HG03095 (cell line): Measurements from ENCODE around the gene RPS3.
"Not testable (repeated sequence)": the region's sequence is repeated elsewhere in the genome, so short reads cannot be mapped to it uniquely, and the experiment has no call there.

ENCODE experiments used
- ATAC-seq: cut with Tn5 transposase; IDR thresholded peaks from one replicate; pipeline ENCODE4 v1.9.1; 2021; ENCODE audit warnings: moderate library complexity; ENCODE audit not compliant: unreplicated experiment

Gene RPS3

DNA sequence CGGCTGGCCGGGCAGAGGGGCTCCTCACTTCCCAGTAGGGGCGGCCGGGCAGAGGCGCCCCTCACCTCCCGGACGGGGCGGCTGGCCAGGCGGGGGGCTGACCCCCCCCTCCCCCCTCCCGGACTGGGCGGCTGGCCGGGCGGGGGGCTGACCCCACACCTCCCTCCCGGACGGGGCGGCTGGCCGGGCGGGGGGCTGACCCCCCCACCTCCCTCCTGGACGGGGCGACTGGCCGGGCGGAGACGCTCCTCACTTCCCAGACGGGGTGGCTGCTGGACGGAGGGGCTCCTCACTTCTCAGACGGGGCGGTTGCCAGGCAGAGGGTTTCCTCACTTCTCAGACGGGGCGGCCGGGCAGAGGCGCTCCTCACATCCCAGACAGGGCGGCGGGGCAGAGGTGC lies 10.7 kb downstream of the RPS3 start:
- ATAC-seq, result not testable (repeated sequence)

DNA sequence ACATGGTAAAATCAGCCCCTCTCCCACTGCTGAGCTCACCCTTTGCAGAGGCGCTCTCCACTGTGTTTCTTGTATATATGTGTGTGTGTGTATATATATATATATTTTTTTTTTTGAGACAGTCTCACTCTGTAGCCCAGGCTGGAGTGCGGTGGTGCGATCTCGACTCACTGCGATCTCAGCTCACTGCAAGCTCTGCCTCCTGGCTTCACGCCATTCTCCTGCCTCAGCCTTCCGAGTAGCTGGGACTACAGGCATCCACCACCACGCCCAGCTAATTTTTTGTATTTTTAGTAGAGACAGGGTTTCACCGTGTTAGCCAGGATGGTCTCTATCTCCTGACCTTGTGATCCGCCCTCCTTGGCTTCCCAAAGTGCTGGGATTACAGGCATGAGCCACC lies 13.8 kb downstream of the RPS3 start:
- ATAC-seq, result not testable (repeated sequence)

- ATAC-seq, result no peak
These were observed 14.5 kb downstream of the RPS3 start for GRCh38 chr11:75413864-75414263.

DNA sequence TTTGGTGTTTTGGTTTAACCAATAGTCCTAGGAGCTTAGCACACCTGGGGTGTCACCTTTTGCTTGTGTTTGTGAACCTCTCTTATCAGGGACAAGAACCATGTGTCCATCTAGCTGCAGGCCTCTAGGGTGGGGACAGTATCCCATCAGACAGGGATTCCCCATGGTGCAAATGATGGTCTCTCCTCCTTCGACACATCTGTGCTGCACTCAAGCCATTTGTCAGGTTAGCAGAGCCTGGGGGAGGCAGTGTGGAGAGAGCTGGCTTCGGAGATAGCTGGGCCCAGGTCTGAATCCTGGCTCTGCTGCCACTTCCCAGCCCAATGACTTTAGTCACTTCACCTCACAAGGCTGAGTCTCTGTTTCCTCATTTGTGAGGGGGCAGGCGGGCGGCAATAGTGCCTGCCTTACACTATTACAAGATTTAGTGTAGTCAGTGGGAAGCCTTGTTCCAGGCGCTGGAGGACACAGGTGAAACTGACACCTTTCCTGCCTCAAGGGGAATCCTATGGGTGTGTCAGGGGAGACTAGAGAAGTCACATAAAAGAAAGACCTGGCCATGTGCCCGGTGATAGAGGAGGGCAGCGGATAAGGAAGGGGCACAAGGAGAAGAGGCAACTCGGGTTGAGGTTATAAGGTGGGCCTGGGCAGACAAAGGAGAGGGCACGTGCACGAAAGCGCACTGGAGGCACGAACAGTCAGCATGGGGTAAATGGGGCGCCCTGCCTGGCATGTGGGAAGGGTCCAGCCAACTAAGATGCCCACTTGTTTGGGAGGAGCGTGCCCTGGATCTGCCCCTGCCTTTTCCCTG lies 21.1 kb downstream of the RPS3 start:
- ATAC-seq, result no peak

DNA sequence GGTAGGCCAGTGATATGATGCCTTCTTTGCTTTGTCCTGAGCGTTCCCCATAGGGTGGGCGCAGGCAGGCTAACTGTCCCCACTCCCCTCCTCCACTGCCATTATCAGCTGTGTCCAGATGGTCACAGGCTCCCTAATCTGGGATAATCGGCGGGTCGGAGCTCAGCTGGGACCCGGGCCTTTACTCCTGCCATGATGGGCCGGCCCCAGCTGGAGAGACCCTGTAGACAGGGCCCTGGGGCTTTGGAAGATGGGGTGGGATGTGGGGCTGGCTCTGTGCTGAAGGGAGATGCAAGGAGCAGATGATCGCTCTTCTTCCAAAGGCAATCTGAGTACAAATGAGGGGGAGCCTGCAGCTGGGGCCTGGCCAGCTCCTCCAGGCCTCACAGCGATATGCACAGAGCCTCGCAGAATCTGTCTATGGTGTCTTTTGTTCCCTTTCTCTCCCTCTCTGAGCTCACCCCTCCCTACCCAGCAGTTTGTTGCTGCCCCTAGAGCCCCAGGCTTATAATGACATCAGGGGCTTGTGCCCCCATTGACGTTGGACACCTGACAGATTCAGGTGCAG lies 21.8 kb downstream of the RPS3 start:
- no peak for ATAC-seq

DNA sequence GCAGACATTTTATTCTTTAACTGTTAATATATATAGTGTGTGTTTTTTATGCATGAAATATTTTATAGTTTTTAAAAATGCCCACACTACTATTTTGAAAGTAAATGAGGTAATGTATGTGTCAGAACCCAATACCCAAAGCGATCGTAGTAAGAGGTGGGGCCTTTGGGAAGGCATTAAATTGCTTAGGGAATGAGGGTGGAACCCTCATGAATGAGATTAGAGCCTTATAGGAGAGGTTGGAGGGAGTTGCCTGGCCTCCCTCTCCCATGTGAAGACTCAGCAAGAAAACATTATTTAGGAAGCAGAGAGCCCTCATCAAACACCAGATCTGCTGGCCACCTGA lies 22.6 kb downstream of the RPS3 start:
- no peak for ATAC-seq

DNA sequence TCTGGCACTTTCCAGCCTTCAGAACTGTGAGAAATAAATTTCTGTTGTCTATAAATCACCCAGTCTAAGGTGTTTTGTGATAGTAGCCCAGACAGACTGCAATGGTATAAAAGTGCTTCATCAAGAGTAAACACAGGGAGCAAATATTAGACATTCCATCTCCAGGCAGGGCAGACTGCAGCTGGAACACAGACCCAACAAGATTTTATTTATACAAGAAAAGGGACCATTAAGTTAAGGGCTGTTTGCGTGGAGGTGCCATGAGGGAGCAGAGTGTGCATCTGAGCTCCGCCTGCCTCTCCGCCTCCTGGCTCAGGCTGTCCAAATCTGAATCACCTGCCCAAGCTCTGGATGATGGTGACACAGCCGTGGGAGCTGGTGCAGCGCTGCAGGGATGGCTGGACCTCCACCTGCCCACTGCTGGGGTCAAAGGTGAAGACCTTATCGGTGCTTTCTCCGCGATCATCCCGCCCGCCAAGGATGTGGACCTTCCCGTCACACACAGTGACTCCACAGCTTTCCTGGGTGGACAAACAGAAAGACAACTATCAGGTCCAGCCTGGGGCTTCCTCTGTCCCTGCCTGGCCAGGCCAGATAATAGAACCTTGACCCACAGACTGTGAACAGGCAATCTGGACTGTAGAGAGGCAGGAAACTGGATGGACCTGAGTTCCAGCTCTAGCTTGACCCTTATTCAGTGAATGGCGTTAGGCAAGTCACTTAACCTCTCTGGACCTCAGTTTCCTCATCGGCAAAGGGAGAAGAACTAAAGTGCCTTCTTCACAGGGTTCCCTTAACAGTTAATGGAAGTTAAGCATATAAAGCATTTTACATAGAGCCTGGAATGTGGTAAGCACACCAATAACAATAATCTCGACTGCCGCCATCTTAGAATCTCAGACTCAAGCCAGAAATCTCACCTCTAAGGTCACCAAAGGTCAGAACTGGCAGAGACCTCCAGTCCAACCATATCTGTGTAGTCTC lies 23.2 kb downstream of the RPS3 start:
- no peak for ATAC-seq

DNA sequence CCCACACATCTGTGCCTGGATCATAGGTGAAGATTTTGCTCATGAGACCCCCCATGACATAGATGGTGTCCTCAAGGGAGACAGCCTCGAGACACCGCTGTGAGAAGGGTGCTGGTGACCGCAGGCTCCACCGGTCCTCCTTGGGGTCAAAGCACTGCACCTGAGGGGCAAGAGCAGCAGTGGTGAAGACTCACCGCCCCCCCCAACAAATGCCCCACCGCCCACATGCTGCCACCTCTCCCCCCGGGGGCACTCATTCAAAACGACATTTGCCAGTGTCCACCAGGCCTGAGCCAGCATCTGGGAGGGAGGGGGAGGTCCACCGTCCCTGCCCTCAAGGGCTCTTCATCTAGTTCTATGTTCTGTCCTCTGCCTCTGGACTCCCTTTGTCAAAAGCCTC lies 24.4 kb downstream of the RPS3 start:
- no peak for ATAC-seq

DNA sequence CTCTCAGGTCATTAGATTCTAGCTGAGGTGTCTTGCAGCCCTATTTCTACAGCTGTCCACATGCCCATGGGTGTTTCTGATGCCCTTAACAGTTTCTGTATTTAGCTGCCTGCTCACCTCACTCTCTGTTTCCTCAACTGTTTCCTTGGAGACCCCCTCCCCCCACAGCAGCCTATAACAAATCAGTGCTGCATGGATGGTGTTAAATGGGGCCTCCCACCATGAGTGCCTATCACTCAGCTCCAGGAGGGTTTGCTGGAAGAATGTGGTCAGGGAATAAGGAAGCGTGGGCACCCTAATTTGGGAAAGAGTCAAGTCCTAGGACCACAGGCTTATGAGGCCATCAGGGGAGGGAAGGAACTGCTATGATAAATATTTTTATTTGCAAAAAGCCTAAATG lies 25.1 kb downstream of the RPS3 start:
- no peak for ATAC-seq

- no peak for ATAC-seq
These were observed 26.1 kb downstream of the RPS3 start for GRCh38 chr11:75425422-75425821.

- ATAC-seq, result no peak
These were observed 27.4 kb downstream of the RPS3 start for GRCh38 chr11:75426720-75427086.

DNA sequence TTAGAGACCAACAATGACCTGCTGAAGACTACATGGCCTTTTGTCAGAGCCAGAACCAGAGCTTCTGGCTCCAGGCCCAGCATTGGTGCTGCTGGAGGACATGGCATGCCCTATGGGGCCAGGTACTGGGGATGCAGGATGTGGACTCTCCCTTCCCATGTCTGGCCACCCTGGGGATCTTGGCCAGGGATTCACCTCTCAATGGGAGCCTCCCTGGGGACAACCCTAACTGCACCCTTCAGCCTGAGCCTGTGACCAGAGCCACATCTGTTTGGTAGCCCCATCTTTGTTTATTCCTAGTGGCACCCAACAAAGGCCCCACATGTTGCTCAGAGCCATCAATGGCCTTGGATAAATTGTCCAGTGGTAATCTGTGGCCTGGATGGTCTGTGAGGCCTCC lies 27.9 kb downstream of the RPS3 start:
- no peak for ATAC-seq

GRCh38 chr11:75428281-75428724 lies 29.0 kb downstream of the RPS3 start:
- ATAC-seq, result no peak

- no peak for ATAC-seq
These were observed 29.8 kb downstream of the RPS3 start for GRCh38 chr11:75428989-75429640.

DNA sequence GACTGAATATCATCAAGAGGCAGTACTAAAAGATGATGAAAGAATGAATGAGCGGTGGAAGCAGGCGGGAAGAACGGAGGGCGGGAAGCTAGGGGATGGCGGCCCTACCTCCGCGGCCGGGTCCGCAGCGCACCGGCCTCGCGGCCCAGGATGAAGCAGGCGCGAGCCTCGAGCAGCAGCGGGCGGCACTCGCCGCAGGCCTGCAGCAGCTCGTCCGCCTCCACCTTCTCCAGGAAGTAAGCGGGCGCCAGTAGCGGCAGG lies 30.3 kb downstream of the RPS3 start:
- no peak for ATAC-seq

- ATAC-seq, result no peak
These were observed 30.8 kb downstream of the RPS3 start for GRCh38 chr11:75429902-75430713.

DNA sequence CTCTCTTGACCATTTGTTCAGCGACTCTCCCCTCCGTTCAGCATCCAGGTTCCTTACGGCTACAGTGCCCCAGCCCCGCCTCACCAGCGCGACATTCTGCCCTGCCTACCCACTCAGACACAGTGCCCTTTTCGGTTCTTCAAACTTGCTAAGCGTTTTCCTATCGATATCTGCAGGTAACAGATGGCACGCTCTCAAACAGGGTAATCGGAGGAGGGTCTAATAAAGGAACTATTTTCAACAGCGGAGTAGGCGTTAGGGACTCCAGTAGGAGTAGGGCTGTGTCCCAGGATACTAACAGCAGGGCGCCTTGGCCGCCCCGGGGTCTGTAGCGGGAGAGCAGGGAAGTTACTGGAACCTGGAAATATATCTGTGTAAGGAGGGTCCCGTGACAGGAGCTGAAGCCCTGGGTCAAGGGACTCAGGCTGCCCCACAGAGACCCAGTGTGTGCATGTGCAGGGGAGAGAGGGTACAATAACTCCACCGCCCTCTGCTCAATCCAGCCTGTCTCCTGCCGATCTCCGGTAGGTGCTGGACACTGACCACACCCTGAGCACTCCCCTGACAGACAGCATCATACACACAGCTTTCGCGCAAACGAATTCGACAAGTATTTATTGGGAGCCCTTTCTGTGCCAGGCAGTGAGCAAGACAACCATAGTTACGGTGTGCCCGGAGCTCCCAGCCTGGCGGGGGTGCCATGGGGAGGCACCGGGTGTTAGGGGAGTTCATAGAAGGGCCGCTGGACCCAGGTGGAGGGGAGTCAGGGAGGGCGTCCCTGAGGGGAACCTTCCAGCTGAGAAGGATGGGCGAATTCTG lies 31.6 kb downstream of the RPS3 start:
- no peak for ATAC-seq

- no peak for ATAC-seq
These were observed 32.5 kb downstream of the RPS3 start for GRCh38 chr11:75431533-75432525.

GRCh38 chr11:75432911-75433321 lies 33.6 kb downstream of the RPS3 start, which contains the start of gene KLHL35:
Gene KLHL35 (minus strand): TSS chr11:75433203. CDS start chr11:75430629, 2,574 bp downstream.
- ATAC-seq, result no peak
